ENCODE measurements around the gene CERS5. TPM values are rescaled to one million over a fixed set of nuclear protein-coding genes. Genes with fewer than 3 reads are reported as not detected.

CERS5 gene
- total RNA-seq, 1 donor from 2014 or later = 114 TPM

DNA sequence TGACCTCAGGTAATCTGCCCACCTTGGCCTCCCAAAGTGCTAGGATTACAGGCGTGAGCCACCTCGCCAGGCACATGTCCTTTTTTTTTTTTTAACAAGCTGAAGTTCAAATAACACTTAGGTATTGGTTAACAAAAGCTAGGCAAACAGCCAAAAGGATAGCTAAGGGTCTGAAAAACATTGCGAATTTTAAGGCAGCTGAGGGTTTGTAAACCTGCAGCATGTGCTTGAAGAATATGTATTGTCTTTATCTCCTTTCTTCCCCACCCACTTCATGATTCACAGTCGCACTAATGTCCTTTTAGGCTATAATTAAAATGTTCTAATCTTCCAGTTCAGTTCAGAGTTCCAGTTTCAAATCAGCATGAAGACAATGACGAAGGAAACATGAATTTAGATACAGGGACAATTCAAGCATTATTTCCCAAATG is 30.1 kb upstream of the CERS5 start:
- Mint-ChIP-seq H3K4me1 (ENCODE audit: low read depth) (peaks cover 31% of the 10 kb centered on the region), H3K9me3 (no peaks in the 10 kb centered on the region), H3K27me3 (ENCODE audit: low read depth) (no peaks in the 10 kb centered on the region), H3K36me3 (ENCODE audit: low read depth) (peaks cover 80% of the 10 kb centered on the region), H3K4me3 (ENCODE audit: low read depth) (no peak overlapping the region), H3K27ac (peak overlapping the region; percentile 40)
- intact Hi-C loops (cut with micrococcal nuclease) = no loop called here
- DNase-seq (ENCODE audit: low spot score) = no peak

- no peak overlapping the region for H3K4me3 Mint-ChIP-seq (ENCODE audit: low read depth)
- no peaks in the 10 kb centered on the region for H3K27me3 Mint-ChIP-seq (ENCODE audit: low read depth)
- H3K4me1 Mint-ChIP-seq (ENCODE audit: low read depth) = peaks cover 31% of the 10 kb centered on the region
- DNase-seq (ENCODE audit: low spot score) = no peak
- intact Hi-C loops (cut with micrococcal nuclease) = no loop called here
- peak overlapping the region; percentile 57 for H3K27ac Mint-ChIP-seq
- no peaks in the 10 kb centered on the region for H3K9me3 Mint-ChIP-seq
- peaks cover 80% of the 10 kb centered on the region for H3K36me3 Mint-ChIP-seq (ENCODE audit: low read depth)
Measured at GRCh38 chr12:50196537-50196936, 29.4 kb upstream of the CERS5 start.

- intact Hi-C loops (cut with micrococcal nuclease) = no loop called here
- DNase-seq (ENCODE audit: low spot score) = no peak
- H3K36me3 Mint-ChIP-seq (ENCODE audit: low read depth) = peaks cover 80% of the 10 kb centered on the region
Measured at GRCh38 chr12:50195832-50196231, 28.7 kb upstream of the CERS5 start.

GRCh38 chr12:50192908-50193307 is 25.7 kb upstream of the CERS5 start:
- no peak for DNase-seq (ENCODE audit: low spot score)
- Mint-ChIP-seq H3K4me1 (ENCODE audit: low read depth) (peaks cover 46% of the 10 kb centered on the region), H3K4me3 (ENCODE audit: low read depth) (no peak overlapping the region), H3K36me3 (ENCODE audit: low read depth) (peaks cover 79% of the 10 kb centered on the region), H3K27ac (no peak overlapping the region), H3K9me3 (no peaks in the 10 kb centered on the region), H3K27me3 (ENCODE audit: low read depth) (no peaks in the 10 kb centered on the region)
- intact Hi-C loops (cut with micrococcal nuclease) = no loop called here

More at GRCh38 chr12:50195832-50196231, 28.7 kb upstream of the CERS5 start:
- Mint-ChIP-seq H3K27me3 (ENCODE audit: low read depth) (no peaks in the 10 kb centered on the region), H3K4me1 (ENCODE audit: low read depth) (peaks cover 32% of the 10 kb centered on the region), H3K9me3 (no peaks in the 10 kb centered on the region), H3K4me3 (ENCODE audit: low read depth) (no peak overlapping the region), H3K27ac (peak overlapping the region; percentile 33)

GRCh38 chr12:50192236-50192635 is 25.1 kb upstream of the CERS5 start:
- no peak overlapping the region for H3K4me3 Mint-ChIP-seq (ENCODE audit: low read depth)
- intact Hi-C loops (cut with micrococcal nuclease) = no loop called here
- DNase-seq (ENCODE audit: low spot score) = no peak
- H3K27me3 Mint-ChIP-seq (ENCODE audit: low read depth) = no peaks in the 10 kb centered on the region
- peak overlapping the region; percentile 38 for H3K27ac Mint-ChIP-seq
- peaks cover 79% of the 10 kb centered on the region for H3K36me3 Mint-ChIP-seq (ENCODE audit: low read depth)
- H3K9me3 Mint-ChIP-seq = no peaks in the 10 kb centered on the region
- peaks cover 49% of the 10 kb centered on the region for H3K4me1 Mint-ChIP-seq (ENCODE audit: low read depth)

GRCh38 chr12:50190859-50191258 is 23.7 kb upstream of the CERS5 start:
- no peak for DNase-seq (ENCODE audit: low spot score)
- Mint-ChIP-seq H3K9me3 (no peaks in the 10 kb centered on the region), H3K4me3 (ENCODE audit: low read depth) (no peak overlapping the region), H3K4me1 (ENCODE audit: low read depth) (peaks cover 54% of the 10 kb centered on the region), H3K27ac (peak overlapping the region; percentile 81), H3K36me3 (ENCODE audit: low read depth) (peaks cover 79% of the 10 kb centered on the region), H3K27me3 (ENCODE audit: low read depth) (no peaks in the 10 kb centered on the region)
- intact Hi-C loops (cut with micrococcal nuclease) = no loop called here

- intact Hi-C loops (cut with micrococcal nuclease) = no loop called here
- Mint-ChIP-seq H3K27me3 (ENCODE audit: low read depth) (no peaks in the 10 kb centered on the region), H3K36me3 (ENCODE audit: low read depth) (peaks cover 88% of the 10 kb centered on the region), H3K9me3 (no peaks in the 10 kb centered on the region), H3K27ac (peak overlapping the region; percentile 98), H3K4me3 (ENCODE audit: low read depth) (peak overlapping the region; percentile 67), H3K4me1 (ENCODE audit: low read depth) (peaks cover 67% of the 10 kb centered on the region)
- peak; percentile 59 for DNase-seq (ENCODE audit: low spot score)
Measured at GRCh38 chr12:50188875-50189575, 21.9 kb upstream of the CERS5 start.

DNA sequence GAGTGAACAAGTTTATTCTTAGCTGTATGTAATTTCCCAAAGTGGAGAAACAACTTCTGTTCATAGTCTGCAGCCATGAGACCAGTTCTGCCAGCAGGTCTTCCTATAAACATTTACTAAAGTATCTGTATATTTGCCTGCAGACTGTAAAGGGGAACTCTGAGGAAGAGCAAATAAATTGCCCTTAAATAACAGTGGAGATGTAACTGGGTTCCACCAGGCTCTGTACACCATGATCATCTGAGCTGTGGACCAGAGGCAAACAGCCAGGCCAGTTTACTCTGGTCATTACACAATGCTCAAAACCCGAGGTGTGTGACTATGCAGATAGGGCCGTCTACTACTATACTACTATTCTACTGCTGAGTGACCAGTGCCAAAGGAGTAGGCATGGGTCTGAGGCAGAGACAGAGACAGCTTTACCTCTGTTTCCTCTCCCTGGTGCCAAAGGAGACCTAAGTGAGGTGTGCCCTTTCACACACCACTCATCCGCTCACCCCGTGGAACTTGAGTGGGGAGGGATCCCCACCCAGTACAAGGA is 21.1 kb upstream of the CERS5 start:
- no peaks in the 10 kb centered on the region for H3K9me3 Mint-ChIP-seq
- peaks cover 94% of the 10 kb centered on the region for H3K36me3 Mint-ChIP-seq (ENCODE audit: low read depth)
- no peaks in the 10 kb centered on the region for H3K27me3 Mint-ChIP-seq (ENCODE audit: low read depth)
- intact Hi-C loops (cut with micrococcal nuclease) = no loop called here
- DNase-seq (ENCODE audit: low spot score) = no peak
- peaks cover 71% of the 10 kb centered on the region for H3K4me1 Mint-ChIP-seq (ENCODE audit: low read depth)
- H3K4me3 Mint-ChIP-seq (ENCODE audit: low read depth) = peak overlapping the region; percentile 67
- peak overlapping the region; percentile 98 for H3K27ac Mint-ChIP-seq

- peaks cover 67% of the 10 kb centered on the region for H3K4me1 Mint-ChIP-seq (ENCODE audit: low read depth)
- peak overlapping the region; percentile 98 for H3K27ac Mint-ChIP-seq
- H3K36me3 Mint-ChIP-seq (ENCODE audit: low read depth) = peaks cover 95% of the 10 kb centered on the region
- peak; percentile 29 for DNase-seq (ENCODE audit: low spot score)
- intact Hi-C loops (cut with micrococcal nuclease) = loop anchor here (1.0 kb wide), 4 partner anchors 20 to 67 kb away; partner anchors contain the start of gene CERS5
- H3K4me3 Mint-ChIP-seq (ENCODE audit: low read depth) = peak overlapping the region; percentile 69
- H3K27me3 Mint-ChIP-seq (ENCODE audit: low read depth) = no peaks in the 10 kb centered on the region
- H3K9me3 Mint-ChIP-seq = no peaks in the 10 kb centered on the region
Measured at GRCh38 chr12:50187084-50187900, 20.1 kb upstream of the CERS5 start.

- H3K4me3 Mint-ChIP-seq (ENCODE audit: low read depth) = peak overlapping the region; percentile 69
- peaks cover 95% of the 10 kb centered on the region for H3K36me3 Mint-ChIP-seq (ENCODE audit: low read depth)
- intact Hi-C loops (cut with micrococcal nuclease) = loop anchor here (1.0 kb wide), 4 partner anchors 19 to 68 kb away; partner anchors contain the start of gene CERS5
- H3K27me3 Mint-ChIP-seq (ENCODE audit: low read depth) = no peaks in the 10 kb centered on the region
- no peak for DNase-seq (ENCODE audit: low spot score)
- H3K9me3 Mint-ChIP-seq = no peaks in the 10 kb centered on the region
- H3K4me1 Mint-ChIP-seq (ENCODE audit: low read depth) = peaks cover 64% of the 10 kb centered on the region
- H3K27ac Mint-ChIP-seq = peak overlapping the region; percentile 98
Measured at GRCh38 chr12:50186681-50187080, 19.5 kb upstream of the CERS5 start.

DNA sequence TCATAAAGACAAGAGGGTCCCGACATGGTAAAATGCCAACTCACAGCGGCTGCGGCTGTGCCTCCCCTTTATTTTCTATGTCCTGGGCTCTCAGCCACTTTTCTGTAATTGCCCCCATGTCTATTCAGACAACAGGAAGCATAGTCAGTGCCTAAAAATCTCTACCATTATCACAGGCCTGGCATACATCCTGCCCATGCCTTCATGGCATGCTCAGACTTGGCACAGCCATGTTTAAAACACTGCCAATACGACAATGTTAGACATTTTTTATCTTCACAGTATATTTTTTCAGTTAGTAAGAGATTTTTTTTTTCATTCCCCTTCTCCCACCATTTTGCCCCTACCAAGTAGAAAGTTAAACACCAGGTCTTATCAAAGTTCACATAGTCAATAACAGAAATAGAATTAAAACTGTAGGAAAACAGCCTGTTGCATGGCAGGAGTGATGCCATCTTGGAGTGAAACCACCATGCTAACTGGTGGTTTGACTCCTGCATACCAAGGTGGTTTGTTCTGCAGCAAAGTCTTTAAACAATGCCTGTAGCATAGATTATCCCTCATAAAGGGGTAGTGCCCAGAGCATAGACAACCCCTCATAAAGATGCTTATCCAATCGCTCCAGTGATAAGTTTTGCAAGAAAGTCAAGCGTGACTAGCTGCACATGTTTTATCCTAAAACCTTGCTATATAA is 18.9 kb upstream of the CERS5 start:
- H3K4me1 Mint-ChIP-seq (ENCODE audit: low read depth) = peaks cover 63% of the 10 kb centered on the region
- peaks cover 95% of the 10 kb centered on the region for H3K36me3 Mint-ChIP-seq (ENCODE audit: low read depth)
- H3K9me3 Mint-ChIP-seq = no peaks in the 10 kb centered on the region
- peak overlapping the region; percentile 69 for H3K4me3 Mint-ChIP-seq (ENCODE audit: low read depth)
- DNase-seq (ENCODE audit: low spot score) = no peak
- no peaks in the 10 kb centered on the region for H3K27me3 Mint-ChIP-seq (ENCODE audit: low read depth)
- intact Hi-C loops (cut with micrococcal nuclease) = no loop called here
- H3K27ac Mint-ChIP-seq = peak overlapping the region; percentile 98

- Mint-ChIP-seq H3K27me3 (ENCODE audit: low read depth) (no peaks in the 10 kb centered on the region), H3K9me3 (no peaks in the 10 kb centered on the region), H3K4me3 (ENCODE audit: low read depth) (peak overlapping the region; percentile 53), H3K36me3 (ENCODE audit: low read depth) (peaks cover 98% of the 10 kb centered on the region), H3K4me1 (ENCODE audit: low read depth) (peaks cover 61% of the 10 kb centered on the region), H3K27ac (peak overlapping the region; percentile 98)
- no peak for DNase-seq (ENCODE audit: low spot score)
- intact Hi-C loops (cut with micrococcal nuclease) = no loop called here
Measured at GRCh38 chr12:50185301-50185895, 18.2 kb upstream of the CERS5 start.

Measured in activated T-helper 2 cell treated with anti-CD3 and anti-CD28 coated beads, Interferon-gamma antibody, Interleukin-2, Interleukin-4, amounts not matched to agents 10 μg/mL and 5 μg/mL and 100 μg/mL, durations not matched to agents 14 hours and 24 hours and 36 hours (primary cell).